ENCODE measurements around the gene HBM. TPM values are rescaled to one million over a fixed set of nuclear protein-coding genes. Genes with fewer than 3 reads are reported as not detected.
"Not testable (repeated sequence)": the region's sequence is repeated elsewhere in the genome, so short reads cannot be mapped to it uniquely, and the experiment has no call there.

The HBM gene
- total RNA-seq, 4 donors from 2014 or later, result 3.0 TPM; not detected in 3

DNA sequence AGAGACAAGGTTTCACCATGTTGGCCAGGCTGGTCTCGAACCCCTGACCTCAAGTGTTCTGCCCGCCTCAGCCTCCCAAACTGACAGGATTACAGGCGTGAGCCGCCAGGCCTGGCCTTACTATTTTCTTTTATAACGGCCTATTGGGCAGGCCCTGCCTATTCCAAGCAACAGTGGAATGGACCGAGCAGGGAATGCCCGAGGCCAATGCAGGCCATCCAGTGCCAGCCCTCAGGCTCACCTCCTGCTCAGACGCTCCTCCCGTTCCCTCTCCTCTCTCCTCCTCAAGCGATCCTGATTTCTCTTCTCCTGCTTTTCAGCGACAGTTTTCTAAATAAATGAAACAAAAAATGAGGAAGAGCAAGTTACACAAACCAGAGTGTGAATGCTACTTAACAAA, 26.9 kb downstream of the HBM start:
- no peaks in the 10 kb centered on the region for H3K9me3 ChIP-seq
- H3K4me3 ChIP-seq, result no peak overlapping the region
- TF ChIP-seq EP300 (IDR thresholded peaks at IDR 0.05) (no peak), POLR2A (IDR thresholded peaks at IDR 0.05) (no peak), POLR2AphosphoS5 (IDR thresholded peaks at IDR 0.05) (no peak)
- TF ChIP-seq, protein P1, sequence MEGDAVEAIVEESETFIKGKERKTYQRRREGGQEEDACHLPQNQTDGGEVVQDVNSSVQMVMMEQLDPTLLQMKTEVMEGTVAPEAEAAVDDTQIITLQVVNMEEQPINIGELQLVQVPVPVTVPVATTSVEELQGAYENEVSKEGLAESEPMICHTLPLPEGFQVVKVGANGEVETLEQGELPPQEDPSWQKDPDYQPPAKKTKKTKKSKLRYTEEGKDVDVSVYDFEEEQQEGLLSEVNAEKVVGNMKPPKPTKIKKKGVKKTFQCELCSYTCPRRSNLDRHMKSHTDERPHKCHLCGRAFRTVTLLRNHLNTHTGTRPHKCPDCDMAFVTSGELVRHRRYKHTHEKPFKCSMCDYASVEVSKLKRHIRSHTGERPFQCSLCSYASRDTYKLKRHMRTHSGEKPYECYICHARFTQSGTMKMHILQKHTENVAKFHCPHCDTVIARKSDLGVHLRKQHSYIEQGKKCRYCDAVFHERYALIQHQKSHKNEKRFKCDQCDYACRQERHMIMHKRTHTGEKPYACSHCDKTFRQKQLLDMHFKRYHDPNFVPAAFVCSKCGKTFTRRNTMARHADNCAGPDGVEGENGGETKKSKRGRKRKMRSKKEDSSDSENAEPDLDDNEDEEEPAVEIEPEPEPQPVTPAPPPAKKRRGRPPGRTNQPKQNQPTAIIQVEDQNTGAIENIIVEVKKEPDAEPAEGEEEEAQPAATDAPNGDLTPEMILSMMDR (IDR thresholded peaks at IDR 0.05), result no peak
- no peaks in the 10 kb centered on the region for H3K4me1 ChIP-seq
- no peak overlapping the region for H3K27ac ChIP-seq
- no peaks in the 10 kb centered on the region for H3K27me3 ChIP-seq
- WGBS, 2 donors (ENCODE audit: low coverage in 1 of 2), result 83 to 92% methylated on average over 1 to 6 of the region's 11 CpGs
- peaks cover 0 to 99% of the 10 kb centered on the region in 2 donors for H3K36me3 ChIP-seq
- no peak for ATAC-seq

DNA sequence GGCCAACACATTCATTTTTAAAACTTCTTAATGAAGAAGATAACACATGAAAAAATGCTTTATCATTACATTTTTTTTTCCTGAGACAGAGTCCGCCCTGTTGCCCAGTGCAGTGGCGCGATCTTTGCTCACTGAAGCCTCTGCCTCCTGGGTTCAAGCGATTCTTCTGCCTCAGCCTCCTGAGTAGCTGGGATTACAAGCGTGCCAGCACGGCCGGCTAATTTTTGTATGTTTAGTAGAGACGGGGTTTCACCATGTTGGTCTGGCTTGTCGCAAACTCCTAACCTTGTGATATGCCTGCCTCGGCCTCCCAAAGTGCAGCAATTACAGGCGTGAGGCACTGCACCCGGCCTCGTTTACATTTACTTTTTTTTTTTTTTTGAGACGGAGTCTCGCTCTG, 27.7 kb downstream of the HBM start:
- TF ChIP-seq, protein P1 (IDR thresholded peaks at IDR 0.05), result no peak
- TF ChIP-seq POLR2A (IDR thresholded peaks at IDR 0.05) (no peak), EP300 (IDR thresholded peaks at IDR 0.05) (no peak), POLR2AphosphoS5 (IDR thresholded peaks at IDR 0.05) (no peak)
- no peak for ATAC-seq
- Histone ChIP-seq H3K27me3 (no peaks in the 10 kb centered on the region), H3K36me3 (peaks cover 0 to 100% of the 10 kb centered on the region in 2 donors), H3K27ac (no peak overlapping the region), H3K4me1 (no peaks in the 10 kb centered on the region), H3K9me3 (no peaks in the 10 kb centered on the region), H3K4me3 (no peak overlapping the region)
- 84 to 94% methylated on average over 7 of the region's 15 CpGs for WGBS, 2 donors (ENCODE audit: low coverage in 1 of 2)

DNA sequence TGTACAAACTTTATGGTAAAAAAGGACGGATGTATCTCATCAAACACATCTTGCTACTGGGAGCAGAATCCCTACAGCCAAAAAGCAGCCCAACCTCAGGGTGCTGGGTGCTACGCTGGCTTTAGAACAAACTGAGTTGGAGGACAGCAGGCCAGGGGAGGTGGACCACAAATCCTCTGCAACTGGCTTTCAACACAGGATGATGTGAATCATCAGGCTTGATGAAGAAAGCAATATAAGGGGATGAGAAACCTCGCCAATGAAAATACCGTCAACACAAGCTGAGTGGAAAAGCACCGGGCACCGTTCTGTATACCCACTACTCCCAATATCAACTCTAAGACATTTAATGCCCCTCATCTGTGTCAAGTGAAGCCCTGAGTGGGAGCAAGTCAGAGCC, 28.7 kb downstream of the HBM start:
- H3K4me3 ChIP-seq, result no peak overlapping the region
- H3K27me3 ChIP-seq, result no peaks in the 10 kb centered on the region
- TF ChIP-seq, protein P1 (IDR thresholded peaks at IDR 0.05), result no peak
- TF ChIP-seq POLR2A (IDR thresholded peaks at IDR 0.05) (no peak), EP300 (IDR thresholded peaks at IDR 0.05) (no peak), POLR2AphosphoS5 (IDR thresholded peaks at IDR 0.05) (no peak)
- no peak overlapping the region for H3K27ac ChIP-seq
- peaks cover 0 to 100% of the 10 kb centered on the region in 2 donors for H3K36me3 ChIP-seq
- H3K4me1 ChIP-seq, result no peaks in the 10 kb centered on the region
- ATAC-seq, result no peak
- no peaks in the 10 kb centered on the region for H3K9me3 ChIP-seq
- 98 to 100% methylated on average over 4 to 6 of the region's 6 CpGs for WGBS, 2 donors (ENCODE audit: low coverage in 1 of 2)

DNA sequence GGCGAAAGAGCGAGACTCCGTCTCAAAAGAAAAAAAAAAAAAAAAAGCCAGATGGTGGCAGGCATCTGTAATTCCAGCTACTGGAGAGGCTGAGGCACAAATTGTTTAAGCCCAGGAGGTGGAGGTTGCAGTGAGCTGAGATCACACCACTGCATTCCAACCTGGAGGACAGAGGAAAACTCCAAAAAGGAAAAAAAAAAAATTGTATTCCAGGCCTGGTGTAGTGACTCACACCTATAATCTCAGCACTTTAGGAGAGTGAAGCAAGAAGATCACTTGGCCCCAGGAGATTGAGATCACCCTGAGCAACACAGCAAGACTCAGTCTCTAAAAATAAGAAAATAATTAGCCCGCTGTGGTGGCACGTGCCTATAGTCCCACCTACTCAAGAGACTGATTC, 34.6 kb downstream of the HBM start:
- 52 to 83% methylated on average over 1 to 2 of the region's 5 CpGs for WGBS, 2 donors (ENCODE audit: low coverage in 1 of 2)
- H3K4me3 ChIP-seq, result no peak overlapping the region
- no peak overlapping the region for H3K27ac ChIP-seq
- H3K4me1 ChIP-seq, result no peaks in the 10 kb centered on the region
- peaks cover 0 to 99% of the 10 kb centered on the region in 2 donors for H3K36me3 ChIP-seq
- H3K9me3 ChIP-seq, result no peaks in the 10 kb centered on the region
- H3K27me3 ChIP-seq, result no peaks in the 10 kb centered on the region
- TF ChIP-seq, protein P1 (IDR thresholded peaks at IDR 0.05), result no peak
- TF ChIP-seq EP300 (IDR thresholded peaks at IDR 0.05) (no peak), POLR2AphosphoS5 (IDR thresholded peaks at IDR 0.05) (no peak)
- ATAC-seq, result no peak

DNA sequence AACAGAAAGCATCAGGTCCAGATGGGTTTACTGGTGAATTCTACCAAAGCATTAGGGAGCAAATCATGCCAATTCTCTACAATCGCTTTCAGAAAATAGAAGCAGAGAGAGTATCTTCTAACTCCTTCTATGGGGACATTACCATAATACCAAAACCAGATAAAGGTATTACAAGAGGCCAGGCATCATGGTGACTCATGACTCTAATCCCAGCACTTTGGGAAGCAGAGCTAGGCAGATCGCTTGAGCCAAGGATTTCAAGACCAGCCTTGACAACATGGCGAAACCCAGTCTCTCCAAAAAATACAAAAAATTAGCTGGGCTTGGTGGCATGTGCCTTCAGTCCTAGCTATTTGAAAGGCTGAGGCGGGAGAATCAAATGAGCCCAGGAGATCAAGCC, 37.5 kb downstream of the HBM start:
- TF ChIP-seq EP300 (IDR thresholded peaks at IDR 0.05) (no peak), POLR2AphosphoS5 (IDR thresholded peaks at IDR 0.05) (no peak), POLR2A (IDR thresholded peaks at IDR 0.05) (no peak)
- TF ChIP-seq, protein P1 (IDR thresholded peaks at IDR 0.05), result no peak

DNA sequence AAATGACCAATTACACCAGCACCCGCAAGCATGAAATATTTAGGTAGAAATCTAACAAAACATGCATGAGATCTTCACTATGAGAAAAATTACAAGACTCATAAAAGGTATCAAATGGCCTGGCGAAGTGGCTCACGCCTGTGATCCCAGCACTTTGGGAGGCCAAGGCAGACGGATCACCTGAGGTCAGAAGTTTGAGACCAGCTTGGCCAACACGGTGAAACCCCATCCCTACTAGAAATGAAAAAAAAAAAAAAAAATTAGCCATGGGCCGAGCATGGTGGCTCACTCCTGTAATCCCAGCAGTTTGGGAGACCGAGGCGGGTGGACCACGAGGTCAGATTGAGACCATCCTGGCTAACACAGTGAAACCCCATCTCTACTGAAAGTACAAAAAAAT, 38.3 kb downstream of the HBM start:
- not testable (repeated sequence) for H3K4me3 ChIP-seq, H3K27me3 ChIP-seq, H3K9me3 ChIP-seq, H3K4me1 ChIP-seq, H3K27ac ChIP-seq, ATAC-seq
- WGBS, 2 donors (ENCODE audit: low coverage in 1 of 2), result 92 to 94% methylated on average over 5 to 6 of the region's 9 CpGs
- peaks cover 0 to 99% of the 10 kb centered on the region in 2 donors for H3K36me3 ChIP-seq

More for the DNA sequence above, 37.5 kb downstream of the HBM start:
- peaks cover 0 to 99% of the 10 kb centered on the region in 2 donors for H3K36me3 ChIP-seq
- H3K4me3 ChIP-seq, result no peak overlapping the region
- H3K27me3 ChIP-seq, result no peaks in the 10 kb centered on the region
- H3K4me1 ChIP-seq, result no peaks in the 10 kb centered on the region
- 93 to 100% methylated on average over 1 of the region's 4 CpGs for WGBS, 2 donors (ENCODE audit: low coverage in 1 of 2)
- no peaks in the 10 kb centered on the region for H3K9me3 ChIP-seq
- ATAC-seq, result no peak
- no peak overlapping the region for H3K27ac ChIP-seq

DNA sequence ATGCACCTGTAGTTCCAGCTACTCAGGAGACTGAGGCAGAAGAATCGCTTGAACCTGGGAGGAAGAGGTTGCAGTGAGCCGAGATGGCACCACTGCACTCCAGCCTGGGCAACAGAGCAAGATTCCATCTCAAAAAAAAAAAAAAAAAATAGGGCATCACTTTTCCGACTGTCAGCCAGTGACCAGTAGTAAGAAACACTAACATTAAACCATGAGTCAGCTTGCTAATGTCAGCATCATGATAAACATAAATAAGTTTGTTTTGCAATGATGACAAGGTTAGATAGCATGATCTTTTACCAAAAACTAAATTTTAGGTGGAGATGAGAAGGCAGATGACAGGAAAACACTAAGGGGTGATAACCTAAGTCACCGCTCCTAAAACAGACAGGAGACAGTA, 43.6 kb downstream of the HBM start:
- WGBS, 2 donors (ENCODE audit: low coverage in 1 of 2), result 72 to 84% methylated on average over 2 to 4 of the region's 4 CpGs
- peaks cover 0 to 100% of the 10 kb centered on the region in 2 donors for H3K36me3 ChIP-seq
- not testable (repeated sequence) for H3K27me3 ChIP-seq, H3K9me3 ChIP-seq, H3K4me3 ChIP-seq, H3K4me1 ChIP-seq, ATAC-seq, H3K27ac ChIP-seq

DNA sequence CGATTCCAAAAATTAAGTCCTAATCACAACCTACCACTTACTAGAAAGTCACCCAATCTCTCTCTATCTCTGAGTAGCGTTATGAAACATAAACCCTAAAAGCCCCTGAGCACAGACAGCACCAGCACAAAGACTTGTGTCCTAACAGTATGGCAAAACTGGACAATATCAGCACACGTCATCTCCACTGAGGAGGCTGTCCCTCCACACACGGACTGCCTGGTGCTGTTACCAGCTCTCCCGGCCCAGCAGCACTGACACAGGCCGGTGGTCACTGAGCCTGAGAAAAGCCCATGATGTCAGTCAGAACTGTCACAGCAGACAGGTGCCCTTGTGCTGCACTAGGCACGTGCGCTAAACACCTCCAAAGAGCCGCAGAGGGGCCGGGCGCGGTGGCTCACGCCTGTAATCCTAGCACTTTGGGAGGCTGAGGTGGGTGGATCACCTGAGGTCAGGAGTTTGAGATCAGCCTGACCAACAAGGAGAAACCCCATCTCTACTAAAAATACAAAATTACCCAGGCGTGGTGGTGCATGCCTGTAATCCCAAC, 45.9 kb downstream of the HBM start:
- WGBS, 2 donors (ENCODE audit: low coverage in 1 of 2), result 67 to 93% methylated on average over 2 to 3 of the region's 14 CpGs
- H3K27me3 ChIP-seq, ATAC-seq, H3K4me1 ChIP-seq, H3K4me3 ChIP-seq, H3K9me3 ChIP-seq, H3K27ac ChIP-seq: not testable (repeated sequence)
- H3K36me3 ChIP-seq, result peaks cover 0 to 100% of the 10 kb centered on the region in 2 donors

All from gastroesophageal sphincter (tissue), 4 donors.